Stimulated activated CD4-positive, alpha-beta T cell treated with anti-CD3 and anti-CD28 coated beads, Interleukin-4, amount 100 ng/mL, for 48 hours (primary cell): Measurements from ENCODE around the gene ASB11.

Experiments
- DNase-seq, 2 donors: peaks; one replicate each; pipeline ENCODE4 v3.0.0-alpha.2; 2020; ENCODE audit warnings: low read depth in 2 of 2

Gene ASB11

GRCh38 chrX:15233416-15234015 is 81.9 kb downstream of the ASB11 start:
- DNase-seq, result no peak
